ENCODE measurements around the gene DERL2. TPM values are rescaled to one million over a fixed set of nuclear protein-coding genes. Genes with fewer than 3 reads are reported as not detected.

The DERL2 gene
- 68.9 TPM for total RNA-seq

DNA sequence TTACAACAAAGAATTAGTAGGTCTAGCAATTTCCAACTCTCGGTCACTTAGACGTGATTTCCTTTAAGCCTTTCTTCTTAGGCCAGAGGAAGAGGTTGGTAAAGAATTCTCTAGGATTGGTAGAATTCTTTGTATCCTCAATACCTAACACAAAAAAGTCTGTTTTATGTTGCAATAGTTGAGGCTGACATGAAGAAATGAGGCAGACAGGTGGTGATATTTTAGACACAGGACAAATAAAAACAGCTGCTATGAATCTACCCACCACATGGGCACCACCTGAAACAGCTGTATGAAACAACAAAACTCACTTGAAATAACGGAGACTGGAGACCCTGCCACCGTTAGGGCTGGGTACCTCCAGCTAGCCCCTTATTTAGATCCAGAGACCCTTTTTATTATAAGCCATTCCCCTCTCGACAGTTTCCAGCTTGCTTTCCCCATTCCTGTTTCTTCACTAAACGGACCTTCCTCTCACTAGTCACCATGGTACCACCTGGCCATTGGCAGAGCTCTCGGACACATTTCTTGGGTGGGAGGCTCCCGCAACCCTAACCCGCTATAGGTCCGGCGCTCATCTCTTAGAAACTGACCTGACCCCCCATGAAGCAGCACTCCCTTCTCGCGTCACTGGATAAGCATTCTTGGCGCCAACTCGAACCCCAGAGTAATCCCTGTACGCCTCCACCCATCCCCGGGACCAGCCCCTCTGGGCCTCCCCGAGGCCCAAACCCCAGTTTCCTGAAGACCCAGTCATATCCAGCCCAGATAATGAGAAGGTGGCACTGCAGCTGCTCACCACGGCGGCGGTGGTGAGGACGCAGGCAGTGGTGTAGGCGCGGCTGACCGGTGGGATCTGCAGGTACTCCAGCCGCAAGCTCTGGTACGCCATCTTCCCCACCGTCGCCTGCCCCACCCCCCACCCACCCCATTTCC, at the start of gene DERL2:
TSS of gene DERL2 (minus strand) at position 909 of the 936 bp plus-strand sequence. CDS start at position 892, 17 bp downstream.
- DNase-seq (ENCODE audit: low spot score): no peak

DNA sequence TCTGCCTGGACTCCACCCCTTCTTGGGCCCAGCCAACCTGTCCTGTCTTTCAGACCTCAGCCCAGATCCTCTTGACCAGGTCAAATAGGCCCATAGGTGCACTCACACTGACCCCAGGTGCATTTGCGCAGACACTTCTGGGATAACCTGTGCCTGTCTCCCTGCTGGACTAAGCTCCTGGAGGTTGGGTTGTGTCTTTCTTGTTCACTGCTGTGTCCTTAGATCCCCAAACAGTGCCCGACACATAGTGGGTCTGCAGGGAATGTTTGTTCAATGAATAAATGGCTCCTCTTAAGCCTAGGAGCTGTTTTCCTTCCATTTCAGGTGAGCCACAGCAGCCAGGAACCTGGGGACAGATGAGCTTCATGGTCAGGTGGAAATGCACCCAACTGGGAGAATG, 49.5 kb upstream of the DERL2 start:
- DNase-seq (ENCODE audit: low spot score): no peak

DNA sequence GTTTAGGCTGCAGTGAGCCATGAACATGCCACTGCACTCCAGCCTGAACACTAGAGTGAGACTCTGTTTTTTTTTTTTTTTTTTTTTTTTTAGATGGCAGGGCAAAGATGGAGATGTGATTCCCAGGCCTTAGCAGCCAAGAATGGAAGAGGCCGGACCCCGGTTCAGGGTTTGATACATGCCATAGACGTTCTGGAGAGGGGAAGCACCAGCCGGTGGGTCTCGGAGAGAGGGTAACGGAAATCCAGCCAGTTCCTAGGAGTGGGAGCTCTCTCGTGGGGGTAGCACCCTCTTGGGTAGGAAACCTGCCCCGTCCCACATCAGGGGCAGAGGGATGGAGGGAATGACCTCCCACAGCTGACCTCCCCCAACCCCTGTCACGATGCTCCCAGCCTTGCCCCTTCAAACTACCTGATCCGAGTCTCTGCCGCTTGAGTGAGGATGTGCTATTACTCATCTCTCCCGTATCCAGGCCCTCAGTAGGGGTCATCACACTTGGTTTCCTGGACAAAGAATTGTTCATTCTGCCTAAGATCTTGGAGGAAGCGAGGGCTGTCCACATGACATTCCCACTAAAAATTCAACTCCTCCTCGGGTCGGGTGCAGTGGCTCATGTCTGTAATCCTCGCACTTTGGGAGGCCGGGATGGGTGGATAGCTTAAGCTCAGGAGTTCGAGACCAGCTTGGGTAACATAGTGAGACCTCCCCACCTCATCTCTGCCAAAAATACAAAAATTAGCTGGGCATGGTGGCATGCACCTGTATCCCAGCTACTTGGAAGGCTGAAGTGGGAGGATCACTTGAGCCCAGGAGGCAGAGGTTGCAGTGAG, 47.7 kb upstream of the DERL2 start:
- DNase-seq (ENCODE audit: low spot score): no peak

DNA sequence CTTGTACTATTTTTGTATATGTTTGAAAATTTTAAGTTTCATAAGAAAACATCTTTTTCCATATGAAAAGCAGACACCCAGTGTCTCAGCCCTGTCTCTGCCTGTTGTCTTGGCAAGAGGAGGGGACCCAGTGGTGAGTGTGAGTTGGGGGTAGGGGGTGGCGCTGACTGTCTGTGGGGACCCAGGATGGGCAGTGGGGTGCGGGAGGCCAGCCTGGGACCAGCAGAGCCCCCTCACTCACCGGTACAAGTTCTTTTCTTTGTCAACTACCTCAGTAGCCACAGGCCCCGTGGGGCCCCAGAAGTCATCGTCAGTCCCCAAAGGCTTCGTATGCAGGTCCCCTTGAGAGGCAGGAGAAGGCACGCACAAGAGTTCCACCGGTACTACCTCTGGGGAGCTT, 46.6 kb upstream of the DERL2 start:
- no peak for DNase-seq (ENCODE audit: low spot score)

DNA sequence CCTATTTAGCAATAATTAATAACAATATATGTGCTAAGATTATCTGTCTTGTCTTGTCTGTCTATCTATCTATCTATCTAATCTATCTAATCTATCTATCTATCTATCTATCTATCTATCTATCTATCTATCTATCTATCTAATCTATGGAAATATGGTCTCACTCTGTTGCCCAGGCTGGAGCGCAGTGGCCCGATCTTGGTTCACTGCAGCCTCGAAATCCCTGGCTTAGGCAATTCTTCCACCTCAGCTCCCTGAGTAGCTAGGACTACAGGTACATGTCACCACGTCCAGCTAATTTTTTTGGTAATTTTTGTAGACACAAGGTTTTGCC, 45.1 kb upstream of the DERL2 start:
- no peak for DNase-seq (ENCODE audit: low spot score)

DNA sequence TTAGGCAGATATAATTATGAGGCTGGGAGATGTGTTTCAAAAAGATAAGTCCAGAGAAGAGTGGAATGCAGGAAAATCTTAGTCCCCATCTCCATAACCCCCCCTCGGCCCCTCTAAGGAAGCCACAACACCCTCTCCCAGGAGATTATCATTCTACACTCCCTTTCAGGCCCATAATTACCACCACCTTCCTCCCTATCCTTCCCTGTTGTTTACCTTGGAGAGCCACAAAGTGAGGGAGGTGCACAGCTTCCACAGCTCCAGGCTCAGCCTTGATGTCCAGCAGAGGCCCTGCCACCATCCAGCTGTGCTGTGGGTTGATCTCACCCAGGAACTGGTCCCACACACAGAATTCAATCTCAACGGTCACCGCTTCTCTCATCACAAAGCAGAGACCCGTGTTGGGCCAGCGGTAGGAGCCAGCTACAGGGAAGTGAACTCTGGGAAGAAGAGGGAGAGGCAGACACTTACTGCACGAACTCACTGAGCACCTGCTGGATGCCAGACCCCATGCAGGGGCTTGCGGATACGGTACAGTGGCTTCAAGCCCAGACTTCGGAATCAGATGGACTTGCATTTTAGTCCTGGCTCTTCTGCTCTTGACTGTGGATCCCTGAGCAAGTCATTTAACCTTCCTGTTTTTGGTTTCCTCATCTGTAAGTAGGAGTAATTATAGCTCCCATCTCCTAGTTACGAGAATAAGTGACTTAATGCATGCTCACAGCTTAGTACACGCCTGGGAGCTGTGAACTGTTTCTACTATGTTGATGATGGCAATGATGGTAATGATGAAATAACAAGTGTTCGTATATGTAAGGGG, 44.5 kb upstream of the DERL2 start:
- DNase-seq (ENCODE audit: low spot score): no peak

DNA sequence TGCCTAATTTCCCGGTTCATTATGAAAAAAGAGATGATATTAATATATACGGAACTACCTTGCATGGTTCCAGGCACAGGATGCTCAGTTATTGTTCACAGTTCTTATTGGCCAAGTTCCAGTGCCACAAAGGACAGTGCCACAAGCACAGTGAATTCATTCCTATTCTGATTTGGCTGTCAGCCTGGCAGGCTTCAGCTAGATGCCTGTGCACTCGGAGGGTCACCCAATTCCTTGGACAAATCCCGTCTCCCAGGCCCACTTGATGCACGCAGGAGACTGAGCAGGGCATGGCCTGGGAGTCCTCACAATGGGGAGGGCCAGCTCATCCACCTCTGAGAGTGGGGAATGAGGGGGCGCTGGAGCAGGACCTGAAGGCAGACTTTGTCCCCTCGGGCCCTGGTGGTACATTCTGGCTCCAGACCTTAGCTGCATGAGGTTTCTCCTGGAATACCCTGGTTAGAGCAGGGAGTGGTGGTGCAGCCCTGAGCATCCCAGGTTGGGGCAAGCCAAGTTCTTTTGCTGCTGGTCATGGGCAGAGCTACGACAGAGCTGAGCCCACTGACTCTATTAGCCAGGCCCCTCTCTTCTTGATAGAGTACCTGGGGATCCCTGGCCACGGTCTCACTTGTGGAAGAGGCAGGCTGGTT, 41.7 kb upstream of the DERL2 start:
- no peak for DNase-seq (ENCODE audit: low spot score)

DNA sequence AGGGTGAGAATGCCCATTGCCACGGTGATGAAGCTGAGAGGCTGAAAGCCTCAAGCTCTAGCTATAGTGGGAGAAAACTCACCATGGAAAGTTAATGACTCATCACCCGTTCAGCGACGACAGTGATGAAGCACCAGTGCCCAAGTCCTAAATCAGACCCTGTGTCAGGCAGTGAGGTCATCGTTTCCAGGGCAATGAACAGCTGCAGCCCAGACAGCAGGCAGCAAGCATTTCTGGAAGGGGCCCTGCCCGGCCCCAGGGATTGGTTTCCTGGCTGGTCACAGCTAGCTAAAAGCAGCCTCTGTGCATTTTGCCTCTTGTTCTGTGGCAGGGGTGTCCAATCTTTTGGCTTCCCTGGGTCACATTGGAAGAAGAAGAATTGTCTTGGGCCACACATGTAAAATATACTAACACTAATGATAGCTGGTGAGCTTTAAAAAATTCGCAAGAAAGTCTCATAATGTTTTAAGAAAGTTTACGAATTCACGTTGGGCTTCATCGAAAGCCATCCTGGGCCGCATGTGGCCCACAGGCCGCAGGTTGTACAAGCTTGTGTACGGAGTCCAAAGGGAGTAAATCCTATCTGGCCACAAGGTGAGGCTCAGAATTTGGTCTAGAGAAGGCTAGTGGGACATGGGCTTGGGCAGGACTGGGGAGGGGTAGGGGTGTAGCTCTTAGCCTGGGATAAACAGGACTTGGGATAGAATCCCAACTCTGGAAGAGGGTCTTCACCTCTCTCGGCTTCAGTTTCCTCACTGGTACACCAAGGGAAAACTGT, 41.0 kb upstream of the DERL2 start:
- DNase-seq (ENCODE audit: low spot score): peak; percentile 66

DNA sequence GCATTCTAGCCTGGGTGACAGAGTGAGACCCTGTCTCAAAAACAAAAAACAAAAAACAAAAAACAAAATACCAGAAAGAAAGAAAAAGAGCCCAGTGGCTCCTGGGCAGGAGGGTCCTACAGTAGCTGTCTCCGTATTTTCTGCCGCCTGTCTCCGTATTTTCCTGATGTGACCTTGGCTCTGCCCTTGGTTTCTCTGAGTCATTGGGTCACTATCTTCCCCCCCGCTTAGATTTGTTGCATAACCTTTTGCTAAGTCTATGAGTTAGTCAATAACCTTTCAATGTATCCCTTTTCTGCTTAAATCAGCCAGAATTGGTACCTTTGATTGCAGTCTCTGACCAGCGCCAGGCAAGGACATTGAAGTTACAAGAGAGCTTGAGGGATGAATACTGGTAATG, 37.3 kb upstream of the DERL2 start:
- DNase-seq (ENCODE audit: low spot score): no peak

DNA sequence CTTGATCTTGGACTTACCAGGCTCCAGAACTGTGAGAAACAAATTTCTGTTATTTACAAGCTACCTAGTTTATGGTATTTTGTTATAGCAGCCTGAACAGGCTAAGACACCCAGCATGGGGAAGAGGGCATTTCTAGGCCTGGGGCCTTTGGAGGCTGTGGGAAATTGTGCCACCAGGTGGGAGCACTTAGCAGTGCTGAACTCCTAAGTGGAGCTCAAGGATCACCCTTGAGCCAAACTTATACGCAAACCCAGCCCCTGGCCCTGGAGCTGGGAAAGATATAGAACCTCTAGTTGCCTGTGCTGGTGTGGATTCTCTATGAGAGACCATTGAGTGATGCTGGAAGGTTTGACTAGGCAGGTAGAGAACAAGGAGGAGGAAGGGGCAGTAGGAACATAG, 36.5 kb upstream of the DERL2 start:
- DNase-seq (ENCODE audit: low spot score): no peak

DNA sequence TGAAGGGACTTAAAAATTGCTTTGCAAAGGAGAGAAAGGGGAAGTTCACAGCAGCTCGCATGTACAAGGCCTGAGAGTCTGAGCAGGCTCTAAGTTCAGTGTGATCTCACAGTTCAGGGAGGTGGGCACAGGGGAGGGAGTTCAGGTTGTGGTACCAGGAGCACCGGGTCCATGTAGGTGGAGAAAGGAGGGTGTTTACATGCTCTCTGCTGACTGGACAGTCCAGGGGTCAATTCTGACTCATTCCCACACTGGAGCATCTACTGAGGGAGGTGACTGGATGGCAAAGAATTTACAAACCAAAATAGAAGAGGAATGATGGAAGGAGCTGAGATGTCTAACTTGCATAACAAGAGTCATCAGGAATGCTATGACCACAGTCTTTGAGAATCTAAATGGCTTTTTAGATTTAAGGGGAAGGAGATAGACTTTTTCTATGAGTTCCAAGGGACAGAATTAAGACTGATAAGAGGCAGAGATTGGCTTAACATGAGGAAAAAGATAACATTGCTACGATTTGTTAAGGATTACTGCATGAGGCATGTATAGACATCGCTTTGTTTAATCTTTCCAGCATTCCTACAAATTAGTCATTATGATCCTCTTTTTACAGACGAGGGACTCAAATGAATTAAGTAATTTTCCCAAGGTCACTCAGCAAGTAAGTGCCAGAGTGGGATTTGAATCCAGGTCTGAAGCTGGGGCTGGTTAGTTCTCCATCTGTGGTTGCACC, 30.2 kb upstream of the DERL2 start:
- DNase-seq (ENCODE audit: low spot score): no peak

DNA sequence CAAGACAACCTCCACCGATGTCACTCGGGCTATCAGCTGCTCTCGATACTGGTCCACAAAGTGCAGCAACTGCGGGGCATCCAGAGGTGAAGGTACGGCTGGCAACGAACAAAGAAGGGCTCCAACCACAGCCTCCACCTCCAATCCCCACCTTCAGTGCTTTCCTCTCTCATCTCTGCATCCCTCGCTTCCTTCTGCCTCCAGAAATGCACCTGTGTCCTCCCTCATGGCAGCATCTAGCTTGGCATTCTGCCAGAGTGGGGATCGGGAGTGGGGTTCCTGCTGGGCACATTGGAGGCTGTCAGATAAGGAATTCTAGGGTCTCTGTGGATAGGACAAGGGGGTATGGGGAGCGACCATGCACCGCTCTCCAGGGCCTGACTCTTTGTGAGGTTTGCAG, 29.0 kb upstream of the DERL2 start:
- DNase-seq (ENCODE audit: low spot score): no peak

DNA sequence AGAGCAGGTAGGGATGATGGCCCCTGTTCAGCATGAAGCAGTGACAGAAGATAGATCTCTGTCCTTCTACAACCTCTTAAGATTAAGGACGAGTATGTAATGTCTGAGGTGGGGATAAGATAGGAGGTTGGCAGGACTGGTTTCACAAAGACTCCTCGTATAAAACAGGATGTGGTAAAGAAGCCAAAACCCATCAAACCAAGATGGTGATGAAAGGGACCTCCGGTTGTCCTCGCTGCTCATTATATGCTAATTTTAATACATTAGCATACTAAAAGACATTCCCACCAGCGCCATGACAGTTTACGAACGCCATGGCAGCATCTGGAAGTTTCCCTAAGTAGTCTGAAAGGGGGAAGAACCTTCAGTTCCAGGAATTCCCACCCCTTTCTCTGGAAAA, 27.6 kb upstream of the DERL2 start:
- no peak for DNase-seq (ENCODE audit: low spot score)

DNA sequence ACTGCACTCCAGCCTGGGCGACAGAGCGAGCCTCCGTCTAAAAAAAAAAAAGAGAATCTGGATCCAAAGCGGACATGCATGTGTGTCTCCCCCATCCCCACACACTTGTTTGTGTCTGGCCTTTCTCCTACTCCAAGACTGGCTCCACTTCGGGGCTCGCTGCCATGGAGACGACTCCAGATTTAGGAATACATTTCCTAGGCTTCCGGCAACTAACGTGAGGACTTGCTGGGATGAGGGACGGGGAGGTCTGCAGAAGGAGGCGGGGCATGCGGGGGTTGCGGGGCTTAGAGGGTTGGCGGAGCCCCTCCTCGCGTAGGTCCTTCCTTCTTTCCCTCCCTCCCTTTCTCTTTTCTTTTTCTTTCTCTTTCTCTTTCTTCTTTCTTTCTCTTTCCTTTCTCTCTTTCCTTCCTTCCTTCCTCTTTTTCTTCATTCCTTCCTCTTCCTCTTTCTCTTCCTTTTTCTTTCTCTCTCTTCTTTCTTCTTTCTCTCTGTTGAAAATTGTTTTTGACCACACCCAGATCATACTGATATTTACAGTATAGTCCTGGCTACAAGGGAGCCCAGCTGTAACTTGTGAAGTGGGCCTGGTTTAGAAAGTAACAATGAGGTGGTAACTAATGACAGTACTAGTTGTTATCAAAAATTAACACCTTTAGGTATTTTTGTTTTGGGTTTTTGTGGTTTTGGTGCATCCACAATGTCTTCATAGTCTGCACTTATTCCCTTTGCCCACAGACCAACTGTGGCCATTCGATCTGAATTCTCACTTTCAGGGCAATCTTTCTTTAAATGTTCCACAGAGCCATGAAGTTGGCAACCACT, 25.6 kb upstream of the DERL2 start:
- DNase-seq (ENCODE audit: low spot score): no peak

DNA sequence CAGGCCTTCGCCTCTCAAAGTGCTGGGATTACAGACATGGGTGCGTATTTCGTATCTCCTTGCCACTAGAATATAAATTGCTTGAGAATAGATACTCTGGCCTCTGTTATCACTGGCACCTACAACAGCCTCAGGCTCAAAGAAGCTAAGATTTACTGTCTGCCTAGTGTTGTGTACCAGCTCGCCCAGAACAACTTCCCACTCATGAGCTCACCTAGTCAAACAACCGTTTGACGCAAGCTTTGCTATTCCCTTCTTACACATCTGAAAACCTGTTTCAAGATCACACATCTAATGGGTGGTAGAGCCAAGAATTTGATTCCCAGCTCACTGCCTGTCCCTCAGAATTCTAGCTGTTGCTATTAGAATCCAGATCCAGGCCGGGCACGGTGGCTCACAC, 24.8 kb upstream of the DERL2 start:
- DNase-seq (ENCODE audit: low spot score): no peak

DNA sequence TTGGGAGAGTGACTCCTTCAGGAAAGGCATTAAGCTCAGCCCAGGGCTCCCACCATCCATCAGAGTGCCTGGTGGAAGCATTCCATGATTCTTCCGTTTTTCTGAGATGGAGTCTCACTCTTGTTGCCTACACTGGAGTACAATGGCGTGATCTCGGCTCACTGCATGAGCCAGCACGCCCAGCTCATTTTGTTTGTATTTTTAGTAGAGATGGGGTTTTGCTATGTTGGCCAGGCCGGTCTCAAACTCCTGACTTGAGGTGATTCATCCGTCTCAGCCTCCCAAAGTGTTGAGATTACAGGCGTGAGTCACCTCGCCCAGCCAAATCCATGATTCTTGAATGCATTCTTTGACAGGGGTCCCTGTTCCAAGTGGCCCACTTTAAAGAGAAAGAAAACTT, 23.5 kb upstream of the DERL2 start:
- DNase-seq (ENCODE audit: low spot score): no peak

DNA sequence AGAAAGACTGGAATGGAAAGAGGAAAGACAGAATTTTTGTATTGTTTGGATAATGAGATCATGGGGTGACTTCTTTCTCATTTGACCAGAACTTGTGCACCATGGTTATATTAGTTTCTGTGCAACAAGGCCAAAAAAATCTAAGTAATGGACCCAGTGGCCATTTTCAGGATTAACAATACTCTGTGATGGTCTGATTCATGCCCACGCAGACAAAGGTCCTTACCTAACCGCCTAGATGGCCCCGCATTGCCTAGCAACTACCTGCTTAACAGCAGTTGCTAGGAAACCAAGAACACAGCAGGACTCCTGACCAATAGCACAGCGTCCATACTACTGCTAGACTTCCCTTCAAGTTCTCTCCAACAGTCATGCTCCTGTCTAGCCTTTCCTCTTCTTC, 22.8 kb upstream of the DERL2 start:
- DNase-seq (ENCODE audit: low spot score): no peak

DNA sequence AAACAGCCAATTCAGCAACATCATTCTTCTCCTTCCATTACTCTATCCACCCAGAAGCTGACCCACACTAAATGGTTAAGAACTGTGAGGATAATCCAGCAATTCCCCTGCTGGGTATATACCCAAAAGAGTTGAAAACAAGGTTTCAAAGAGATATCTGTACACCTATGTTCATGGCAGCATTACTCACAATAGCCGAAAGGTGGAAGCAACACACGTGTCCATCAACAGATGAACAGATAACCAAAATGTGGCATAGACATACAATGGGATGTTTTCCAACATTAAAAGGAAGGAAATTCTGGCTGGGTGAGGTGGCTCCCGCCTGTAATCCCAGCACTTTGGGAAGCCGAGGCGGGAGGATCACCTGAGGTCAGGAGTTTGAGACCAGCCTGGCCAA, 20.3 kb upstream of the DERL2 start:
- no peak for DNase-seq (ENCODE audit: low spot score)

DNA sequence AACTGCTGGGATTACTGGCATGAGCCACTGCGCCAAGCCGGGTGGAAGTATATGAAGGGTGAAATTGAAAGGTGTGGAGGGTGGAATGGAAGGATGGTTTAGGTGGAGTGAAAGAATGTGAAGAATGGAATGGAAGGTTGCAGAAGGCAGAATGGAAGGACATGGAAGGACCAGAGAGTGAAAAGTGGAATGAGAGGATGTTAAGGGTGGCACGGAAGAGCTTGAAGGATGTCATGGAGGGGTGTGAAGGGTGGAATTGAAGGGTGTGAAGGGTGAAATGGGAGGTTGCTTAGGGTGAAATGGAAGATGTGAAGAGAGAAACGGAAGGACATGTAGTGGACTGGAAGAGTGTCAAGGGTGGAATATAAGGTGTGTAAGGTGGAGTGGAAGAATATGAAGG, 16.6 kb upstream of the DERL2 start:
- DNase-seq (ENCODE audit: low spot score): no peak
